Activated CD4-positive, CD25-positive, alpha-beta regulatory T cell treated with anti-CD3 and anti-CD28 coated beads, Interleukin-2, amount 50 U/mL, for 16 hours (primary cell): ENCODE results near the gene SLCO2A1.

ENCODE experiments used
- DNase-seq: peaks from one replicate; pipeline ENCODE4 v3.0.0-alpha.2; 2020; ENCODE audit warnings: low read depth, low spot score

SLCO2A1 gene

DNA sequence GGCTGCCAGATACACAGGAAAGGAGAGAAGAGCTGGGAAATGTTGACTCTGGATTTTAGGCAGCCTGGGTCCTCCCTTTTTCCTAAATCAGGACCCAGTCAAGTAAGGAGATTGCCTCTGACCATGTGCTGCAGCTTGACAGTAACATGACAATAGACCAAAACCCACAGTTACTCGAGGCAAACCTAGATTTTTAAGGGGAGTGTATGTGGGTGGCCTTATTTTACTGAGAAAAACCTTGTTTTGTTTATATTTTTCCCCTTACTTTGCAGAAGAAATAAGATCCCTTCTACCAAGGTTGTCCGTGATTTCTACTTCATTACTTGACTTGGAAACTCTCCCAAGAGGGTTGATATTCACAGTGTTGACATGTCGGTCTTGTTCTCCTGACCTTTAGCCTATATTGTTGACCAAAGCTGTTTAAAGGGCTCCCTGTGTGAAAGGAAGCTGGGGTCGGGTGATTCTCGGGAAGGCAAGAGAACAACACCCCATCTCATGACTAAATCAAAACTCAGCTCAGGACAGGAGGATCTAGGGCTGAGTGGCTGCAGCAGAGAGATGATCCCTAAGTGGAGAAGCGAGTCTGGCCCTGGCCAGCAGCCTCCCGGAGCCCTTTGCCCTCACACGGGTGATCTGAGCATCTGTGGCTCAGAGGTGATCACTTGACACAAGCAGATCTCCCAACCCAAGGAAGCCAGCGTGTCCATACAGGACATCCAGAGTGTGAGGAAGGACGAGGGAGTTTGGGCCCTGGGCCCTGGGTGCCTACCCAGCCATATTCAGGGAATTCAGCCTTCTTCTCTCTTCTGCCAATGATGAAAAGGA lies 31.0 kb upstream of the SLCO2A1 start:
- no peak for DNase-seq

DNA sequence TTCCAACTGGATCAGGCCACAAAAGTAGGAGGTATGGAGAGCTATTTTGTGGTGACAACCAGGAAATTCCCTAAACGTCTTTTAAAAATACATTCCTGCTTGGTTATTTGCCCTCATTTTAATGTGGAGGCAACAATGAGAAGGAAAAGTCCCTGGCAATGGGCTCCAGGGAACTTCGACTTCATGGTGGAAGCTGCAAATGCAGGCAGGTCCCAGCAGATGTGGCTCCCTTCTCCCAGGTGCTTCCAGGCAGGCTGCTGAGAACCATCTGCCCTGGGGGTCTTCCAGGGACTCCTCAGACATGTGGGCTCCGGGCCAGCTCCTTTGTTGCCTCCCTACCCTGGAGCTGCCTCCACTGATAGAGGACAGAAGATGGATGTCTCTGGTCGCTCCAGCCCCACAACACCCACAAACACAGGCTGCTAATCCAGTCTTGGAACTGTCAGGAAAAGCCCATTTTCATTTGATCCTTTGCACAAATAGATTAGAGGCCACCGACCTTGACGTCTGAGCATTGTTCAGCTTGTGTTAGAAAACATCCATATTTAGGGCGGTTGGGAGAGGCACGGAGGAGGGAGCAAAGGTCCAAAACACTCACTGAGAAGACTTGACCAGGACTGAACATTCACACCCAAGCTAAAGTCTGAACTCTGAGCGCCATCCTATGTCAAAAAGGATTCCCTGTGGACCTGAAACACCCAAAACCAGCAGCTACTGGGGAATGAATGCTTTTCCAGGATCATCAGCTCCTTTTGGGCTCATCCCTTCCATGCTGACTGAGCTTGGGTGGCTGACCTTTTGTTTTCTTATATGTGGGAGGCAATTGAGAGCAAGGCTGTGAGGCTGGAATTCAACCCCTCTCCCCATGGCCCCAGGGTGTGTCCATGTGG lies 30.2 kb upstream of the SLCO2A1 start:
- no peak for DNase-seq

DNA sequence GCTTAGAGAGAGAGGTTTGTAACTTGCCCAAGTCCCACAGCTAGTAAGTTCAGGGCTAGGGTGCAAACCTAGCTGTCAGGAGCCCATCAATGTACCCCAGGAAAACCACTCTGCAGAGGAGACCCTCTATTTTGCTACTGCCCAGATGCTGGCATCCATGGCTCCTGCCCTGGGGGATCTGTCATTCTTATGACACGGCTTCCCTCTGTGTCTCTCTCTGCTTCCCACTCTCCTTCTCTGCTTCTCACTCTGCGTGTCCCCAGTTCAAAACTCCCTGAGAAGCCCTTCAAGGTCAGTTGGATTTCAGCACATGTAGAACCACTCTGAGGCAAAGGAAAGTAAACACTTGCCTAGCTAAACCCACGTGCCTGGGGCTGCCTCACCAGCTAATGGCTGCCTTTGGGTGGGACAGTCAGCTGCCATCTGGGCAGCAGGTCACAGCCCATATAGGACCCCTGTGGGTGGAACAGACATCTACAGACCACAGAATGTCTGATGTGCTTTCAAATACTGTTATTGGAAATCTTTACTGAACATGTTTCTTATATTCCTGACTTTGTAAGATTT lies 29.4 kb upstream of the SLCO2A1 start:
- DNase-seq = no peak

DNA sequence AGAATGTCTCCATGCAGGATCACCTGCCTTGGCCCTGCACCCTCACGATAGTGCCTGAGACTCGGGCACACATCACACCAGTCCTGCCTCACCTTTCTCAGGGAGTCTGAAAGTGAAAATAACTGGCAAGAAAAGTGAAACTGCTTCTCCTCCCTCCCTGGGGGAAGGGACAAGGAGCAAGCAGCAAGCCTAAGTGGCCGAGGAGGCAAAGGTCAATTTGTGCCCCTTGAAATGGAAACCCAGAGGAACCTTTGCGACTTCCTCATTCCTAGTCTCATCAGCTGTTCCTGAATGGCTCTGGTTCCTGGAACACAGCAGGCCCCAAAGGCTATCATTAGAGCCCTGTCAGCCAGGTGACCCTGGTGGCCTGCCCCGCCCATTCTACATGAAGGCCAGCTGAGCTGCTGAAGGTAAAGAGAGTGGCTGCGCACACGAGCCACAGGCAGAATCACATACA lies 28.0 kb upstream of the SLCO2A1 start:
- DNase-seq = no peak

DNA sequence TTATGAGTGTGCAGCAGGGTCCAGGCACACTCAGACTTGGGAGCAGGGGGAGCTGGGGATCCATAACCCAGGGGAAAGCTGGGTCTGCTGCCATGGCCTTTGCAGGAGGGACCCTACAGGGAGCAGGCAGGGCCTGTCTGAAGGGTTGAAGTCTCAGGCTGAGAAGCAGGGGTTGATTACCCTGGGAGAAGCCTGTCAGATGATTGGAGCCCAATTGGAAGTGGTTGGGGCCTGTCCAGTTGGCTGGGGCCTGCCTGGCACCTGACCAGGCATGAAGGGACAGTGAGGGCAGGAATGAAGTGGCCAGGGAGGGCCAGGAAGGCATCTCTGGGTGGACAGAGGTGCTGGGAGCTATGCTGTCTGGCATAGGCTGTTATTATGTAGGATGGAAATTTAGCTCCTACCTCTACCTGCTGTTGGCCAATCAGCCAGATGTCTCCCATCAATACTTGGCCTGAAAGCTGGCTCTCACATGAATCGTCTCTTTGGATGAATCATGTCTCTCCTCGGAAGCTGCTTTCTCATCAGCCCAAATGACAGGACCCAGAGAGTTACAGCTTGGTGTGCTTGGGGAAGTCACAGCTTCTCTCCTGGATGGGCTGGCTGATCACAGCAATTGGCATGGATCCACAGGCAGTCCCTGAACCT lies 27.4 kb upstream of the SLCO2A1 start:
- DNase-seq = no peak

DNA sequence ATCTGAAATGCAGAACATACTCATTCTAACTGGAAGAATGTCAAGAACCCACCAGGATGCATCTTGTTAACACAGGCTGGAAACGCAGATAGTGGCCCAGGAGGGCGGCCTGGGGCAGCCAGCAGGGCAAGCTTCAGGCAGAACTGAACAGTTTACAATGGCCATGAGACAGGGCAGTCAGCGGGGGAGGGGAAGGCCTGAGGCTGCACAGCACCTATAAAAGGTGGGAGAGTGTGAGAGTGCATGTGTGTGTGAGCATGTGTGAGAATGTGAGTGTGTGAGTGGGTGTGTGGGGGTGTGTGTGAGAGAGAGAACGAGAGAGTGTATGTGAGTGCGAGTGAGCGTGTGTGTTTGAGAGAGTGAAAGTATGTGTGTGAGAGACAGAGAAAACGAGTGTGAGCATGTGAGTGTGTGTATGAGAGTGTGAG lies 26.8 kb upstream of the SLCO2A1 start:
- DNase-seq = no peak

DNA sequence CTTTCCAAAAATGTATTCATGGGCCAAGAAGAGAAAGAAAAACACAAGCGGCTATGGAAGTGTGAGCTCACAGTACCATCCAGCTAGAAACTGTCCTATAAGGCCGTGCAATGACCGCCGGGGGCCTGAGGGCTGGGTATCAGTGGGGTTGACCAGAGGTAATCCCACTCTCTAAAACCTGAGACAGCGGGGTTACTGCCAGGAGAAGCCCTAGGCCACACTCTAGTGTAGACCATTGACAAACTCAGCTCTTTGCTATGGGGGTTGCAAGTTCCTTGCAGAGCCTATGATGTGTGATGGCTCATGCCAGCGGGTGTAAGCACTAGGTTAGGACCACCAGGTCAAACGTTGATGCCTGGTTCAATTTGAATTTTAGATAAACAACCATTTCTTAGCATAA lies 25.9 kb upstream of the SLCO2A1 start:
- no peak for DNase-seq

DNA sequence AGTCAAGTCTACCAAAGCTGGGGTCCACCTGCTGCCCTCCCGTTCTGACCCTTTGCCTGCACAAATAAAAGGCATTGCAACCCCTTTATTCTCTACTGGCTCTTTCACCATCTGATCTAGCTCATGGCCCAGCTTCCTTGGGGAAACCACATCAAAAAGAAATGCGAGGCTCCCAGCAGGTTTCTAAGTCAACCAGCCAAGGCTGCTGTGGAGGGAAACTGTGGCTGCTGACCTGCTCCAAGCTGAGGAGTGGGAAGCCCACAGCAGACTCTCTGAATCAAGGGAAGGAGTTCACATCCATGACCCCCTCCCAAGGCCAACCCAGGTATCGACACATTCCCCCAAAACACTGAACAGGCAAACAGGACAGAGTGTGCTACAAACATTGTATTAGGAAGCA lies 25.2 kb upstream of the SLCO2A1 start:
- no peak for DNase-seq

DNA sequence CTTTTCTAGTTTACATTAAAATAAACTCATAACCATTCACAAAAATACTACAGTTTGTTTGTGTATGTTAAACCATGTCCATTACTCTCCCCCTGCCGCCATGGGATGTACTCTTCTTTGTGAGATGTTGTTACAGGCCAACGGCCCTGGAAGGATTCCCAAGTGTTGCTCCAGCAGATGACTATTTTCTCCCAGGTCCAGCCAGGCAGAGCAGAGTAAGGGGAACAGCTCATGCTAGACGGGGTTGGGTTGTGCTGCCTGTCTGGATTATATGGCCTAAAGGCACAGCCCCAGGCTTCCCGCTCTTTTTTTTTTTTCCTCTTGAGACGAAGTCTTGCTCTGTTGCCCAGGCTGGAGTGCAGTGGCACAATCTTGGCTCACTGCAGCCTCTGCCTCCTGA lies 24.5 kb upstream of the SLCO2A1 start:
- no peak for DNase-seq

DNA sequence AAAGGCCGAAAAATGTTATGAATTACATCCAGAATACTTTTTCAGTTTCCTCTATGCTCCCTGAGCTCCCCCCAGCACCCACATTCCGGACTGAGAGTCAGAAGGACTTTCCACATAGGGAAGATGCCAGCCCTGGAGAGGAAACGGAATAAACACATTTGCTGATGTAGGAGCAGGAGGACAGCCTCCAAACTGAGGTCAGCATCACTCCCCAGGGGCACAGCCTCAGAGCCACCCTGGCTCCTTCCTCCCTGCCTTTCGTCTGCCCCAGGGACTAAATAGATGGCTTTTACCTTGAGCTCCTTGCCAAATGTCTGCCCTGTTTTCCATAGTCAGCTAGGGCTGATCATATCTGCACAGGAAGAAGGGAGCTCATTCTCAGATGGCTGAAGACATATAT lies 22.6 kb upstream of the SLCO2A1 start:
- DNase-seq = no peak

DNA sequence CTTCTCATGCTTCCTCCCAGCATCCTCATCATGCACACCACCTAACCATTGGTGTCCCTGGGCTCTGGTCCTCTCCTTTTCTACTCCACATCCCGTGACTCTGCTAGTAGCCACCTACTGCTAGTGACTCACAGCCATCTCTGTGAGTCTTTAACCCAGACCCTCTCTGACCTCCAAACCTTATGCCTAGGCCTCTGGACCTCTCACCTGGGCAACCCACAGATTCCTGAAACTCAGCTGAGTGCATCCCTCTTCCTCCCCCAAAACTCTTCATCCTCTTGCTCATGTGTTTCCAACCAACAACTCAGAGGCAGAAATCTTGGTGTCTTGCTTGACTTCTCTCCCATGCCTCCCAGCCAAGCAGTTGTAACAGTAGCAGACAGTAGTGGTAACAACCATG lies 20.0 kb upstream of the SLCO2A1 start:
- DNase-seq = no peak

DNA sequence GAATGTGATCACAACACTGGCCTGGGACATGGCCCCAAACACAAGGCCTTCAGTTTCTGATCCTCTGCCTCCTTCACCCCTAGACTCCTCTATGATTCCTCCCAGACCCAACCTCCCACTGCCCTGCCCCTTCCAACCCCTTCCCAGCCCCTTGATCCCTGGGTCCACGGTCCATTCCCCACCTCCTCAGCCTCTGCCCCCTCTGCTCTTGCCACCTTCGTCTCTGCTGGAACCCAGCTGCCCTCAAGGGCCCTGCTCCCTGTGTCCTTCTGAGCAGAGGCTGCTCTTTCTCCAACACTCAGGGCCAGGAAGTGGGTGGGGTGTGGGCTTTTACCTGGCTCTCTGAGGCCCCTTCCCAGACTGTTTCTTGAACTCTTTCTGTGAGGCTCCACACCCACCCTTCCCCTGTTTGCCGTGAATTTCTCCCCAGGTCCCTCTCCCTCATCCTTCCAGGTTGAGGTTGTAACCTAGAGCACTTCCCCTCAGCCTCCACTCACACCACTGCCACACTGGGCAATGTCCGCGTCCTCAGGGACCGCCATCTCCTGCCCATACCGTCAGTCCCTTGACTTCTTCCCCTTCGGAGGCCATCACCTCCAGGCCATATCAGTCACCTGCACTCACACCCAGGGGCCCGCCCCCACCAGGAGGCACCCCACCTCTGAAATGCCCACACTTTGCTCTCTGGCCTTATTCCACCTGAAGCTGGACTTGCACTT lies 18.7 kb upstream of the SLCO2A1 start:
- DNase-seq = no peak

DNA sequence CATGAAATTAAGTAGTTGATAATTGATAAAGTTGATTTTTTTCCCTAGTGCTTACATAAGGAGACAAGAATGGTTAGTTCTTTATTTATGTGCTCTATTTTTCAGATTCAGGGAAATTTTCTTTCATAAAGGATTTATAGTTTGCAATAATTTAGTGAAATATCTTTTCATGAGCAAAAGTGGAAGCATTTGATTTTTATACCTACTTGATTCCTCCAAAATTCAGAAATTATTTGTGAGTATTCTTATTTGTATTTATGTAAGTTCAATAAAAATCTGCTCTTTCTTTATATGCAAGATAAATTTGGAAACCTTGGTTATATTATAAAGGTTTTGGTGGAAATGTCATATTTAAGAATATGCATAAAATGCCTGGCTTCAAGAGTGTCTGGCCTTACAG lies 14.7 kb upstream of the SLCO2A1 start:
- DNase-seq = no peak

DNA sequence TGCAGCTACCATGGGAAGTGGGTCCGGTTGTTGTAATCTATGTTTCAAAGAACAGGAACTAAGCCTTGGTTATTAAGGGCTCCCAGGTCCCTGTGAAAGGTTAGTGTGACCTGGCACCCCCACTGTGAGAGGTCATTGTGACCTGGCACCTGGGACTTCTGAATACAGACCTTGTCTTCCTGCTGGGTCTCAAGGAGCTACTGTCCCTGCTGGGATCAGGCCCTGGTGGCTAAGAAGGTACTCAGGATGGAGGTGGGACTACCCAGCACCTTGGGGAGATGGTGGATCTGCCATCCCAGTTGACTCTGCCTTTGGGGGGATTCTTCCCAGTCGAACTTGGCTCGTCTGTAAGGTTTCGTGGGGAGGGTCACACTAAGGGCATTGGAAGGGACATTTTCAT lies 10.3 kb upstream of the SLCO2A1 start:
- no peak for DNase-seq

DNA sequence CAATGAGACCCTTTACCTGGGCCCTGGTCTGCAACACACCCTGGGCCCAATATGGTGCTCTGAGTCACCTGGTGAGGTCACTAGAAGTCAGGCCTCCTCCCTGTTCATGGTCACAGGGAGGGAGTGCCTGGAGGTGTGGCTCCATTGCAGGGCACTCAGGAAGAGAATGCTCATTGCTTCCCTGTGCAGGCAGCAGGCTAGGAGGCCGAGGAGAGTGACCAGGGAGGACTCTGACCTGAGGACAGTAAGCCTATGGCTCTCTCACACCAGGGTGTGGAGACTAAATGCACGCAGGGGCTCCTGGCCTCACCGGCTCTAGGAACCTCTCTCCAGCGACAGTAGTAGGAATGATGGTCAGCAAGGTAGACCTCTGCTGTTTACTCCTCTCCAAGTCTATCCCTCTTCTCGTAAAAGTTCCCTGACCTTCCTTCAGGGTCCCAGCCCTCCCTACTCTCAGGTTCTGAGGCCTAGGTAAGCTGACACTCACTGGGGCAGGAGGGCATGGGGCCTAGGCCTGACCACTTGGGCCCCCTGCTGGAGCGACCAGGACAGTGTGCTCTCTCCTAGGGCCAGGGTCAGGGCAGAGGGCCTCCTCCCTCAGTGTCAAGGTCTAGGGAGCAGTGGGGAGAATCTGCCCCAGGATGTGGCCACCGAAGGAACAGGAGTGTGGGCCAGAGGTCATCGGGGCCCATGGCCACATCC lies 9.6 kb upstream of the SLCO2A1 start:
- no peak for DNase-seq

DNA sequence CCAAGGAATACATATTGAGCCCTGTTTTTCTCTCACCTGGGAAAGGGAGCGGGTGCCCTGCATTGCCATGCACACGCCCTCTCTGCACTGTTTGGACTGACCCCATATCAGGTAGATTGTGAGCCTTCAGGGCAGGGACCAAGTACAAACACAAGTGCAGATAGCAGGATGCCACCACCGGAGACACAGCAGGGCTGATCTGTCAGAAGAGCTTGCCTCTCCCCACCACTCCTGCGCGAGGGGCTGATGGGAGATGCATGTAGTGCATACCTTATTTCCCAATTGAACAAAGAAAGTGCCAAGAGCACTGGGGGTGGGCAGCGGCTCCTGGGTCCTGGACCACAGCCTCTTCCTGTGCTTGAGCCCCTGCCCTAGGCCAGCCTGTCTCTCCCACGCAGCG lies 9.0 kb upstream of the SLCO2A1 start:
- no peak for DNase-seq

DNA sequence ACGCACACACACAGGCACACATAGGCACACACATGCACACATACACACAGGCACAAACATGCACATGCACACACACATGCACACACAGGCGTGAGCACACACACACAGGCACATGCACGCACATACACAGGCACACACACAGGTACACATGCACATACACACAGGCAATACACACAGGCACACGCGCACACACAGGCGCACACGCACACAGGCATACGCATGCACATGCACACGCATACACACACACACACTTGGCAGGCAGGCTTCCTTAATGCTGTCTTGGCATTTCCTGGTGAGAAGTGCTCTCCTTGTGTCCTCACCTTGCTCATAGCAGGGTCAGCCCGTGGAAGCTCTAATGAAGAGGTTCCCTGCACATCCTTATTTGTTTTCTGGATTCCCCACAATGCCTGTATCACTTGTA lies 8.4 kb upstream of the SLCO2A1 start:
- DNase-seq = no peak

DNA sequence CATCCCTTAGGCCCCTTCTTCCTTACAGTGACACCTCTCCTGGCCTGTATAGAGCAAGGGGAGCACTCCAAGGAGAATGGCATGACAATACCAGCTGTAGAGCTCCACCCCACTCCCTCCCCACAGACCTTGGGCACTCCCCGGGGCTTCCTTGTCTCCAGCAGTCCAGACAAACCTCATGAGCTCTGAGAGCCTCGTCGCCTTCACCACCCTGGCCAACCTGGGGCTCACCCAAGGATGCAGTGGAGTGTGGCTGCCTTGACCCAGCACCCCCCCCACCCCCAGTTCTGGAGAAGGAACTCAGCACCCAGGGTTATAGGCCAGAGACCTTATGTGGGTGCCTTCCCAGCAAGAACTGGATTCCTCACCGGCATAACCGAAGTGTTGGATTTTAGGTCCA lies 7.4 kb upstream of the SLCO2A1 start:
- no peak for DNase-seq

DNA sequence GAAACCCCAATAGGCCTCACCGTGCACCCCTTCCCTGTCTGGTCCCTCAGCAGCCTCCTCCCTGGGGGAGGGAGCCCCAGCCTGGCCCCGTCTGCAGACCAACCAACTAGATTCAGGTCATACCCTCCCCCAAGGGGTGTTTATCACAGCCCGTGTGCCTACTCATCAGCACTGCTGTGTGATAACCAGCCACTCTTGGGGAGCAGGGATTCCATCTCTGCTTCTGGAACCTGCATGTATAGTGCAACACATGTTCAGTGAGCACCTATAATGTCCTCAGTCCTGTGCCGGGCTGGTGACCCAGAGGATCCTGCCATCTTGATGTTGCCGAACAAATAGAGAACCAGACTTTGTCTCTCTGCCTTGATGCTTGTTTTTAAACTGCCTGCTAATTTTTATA lies 6.6 kb upstream of the SLCO2A1 start:
- no peak for DNase-seq

DNA sequence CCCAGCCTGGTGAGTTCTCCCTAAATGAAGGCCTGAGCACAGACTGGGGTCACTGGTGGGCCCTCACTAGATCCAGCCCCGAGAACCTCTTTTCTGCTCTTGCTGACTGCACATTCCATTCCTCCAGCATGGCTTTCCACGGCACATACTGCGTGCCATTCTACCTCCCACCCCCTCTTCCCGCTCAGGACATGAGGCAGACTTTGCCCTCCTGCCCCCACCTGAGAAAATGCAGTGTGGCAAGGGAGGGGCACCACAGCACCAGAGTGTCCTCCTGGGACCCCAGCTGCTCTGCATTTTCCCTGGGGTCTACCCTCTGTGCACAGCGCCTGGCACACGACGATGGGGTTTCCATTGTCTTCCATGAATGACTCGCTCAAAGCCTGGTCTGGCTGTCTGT lies 6.1 kb upstream of the SLCO2A1 start:
- no peak for DNase-seq
